GM23248 (cell line): Measurements from ENCODE around the gene BBIP1. TPM values are rescaled to one million over a fixed set of nuclear protein-coding genes. Genes with fewer than 3 reads are reported as not detected.
A peak's percentile ranks its signal among the peaks of the same experiment; 100 is the strongest.

ENCODE experiments used
- DNase-seq: peaks from one replicate; pipeline ENCODE4 v3.0.0-alpha.2; 2015
- H2AFZ ChIP-seq: fragments of 200-600 bp; sonication (generic); 2 replicates; pipeline ENCODE4 v1.6.1; 2016; ENCODE audit warnings: antibody characterized with exemption
- H3F3A ChIP-seq: fragments of 200-600 bp; sonication (generic); 2 replicates; pipeline ENCODE4 v1.6.1; 2016; ENCODE audit warnings: mild to moderate bottlenecking, antibody characterized with exemption, mixed run types; ENCODE audit not compliant: insufficient read depth
- H3K27ac ChIP-seq: fragments of 200-600 bp; sonication (generic); 2 replicates; pipeline ENCODE4 v1.5.1; 2016; ENCODE audit warnings: mild to moderate bottlenecking
- H3K27me3 ChIP-seq: fragments of 200-600 bp; sonication (generic); replicated peaks from 2 replicates; pipeline ENCODE4 v1.6.1; 2016; ENCODE audit warnings: mild to moderate bottlenecking; ENCODE audit not compliant: insufficient read depth
- H3K36me3 ChIP-seq: fragments of 200-600 bp; sonication (generic); 2 replicates; pipeline ENCODE4 v1.6.1; 2016; ENCODE audit warnings: low read depth, mild to moderate bottlenecking
- H3K4me1 ChIP-seq: fragments of 200-600 bp; sonication (generic); 2 replicates; pipeline ENCODE4 v1.6.1; 2016; ENCODE audit warnings: mild to moderate bottlenecking; ENCODE audit not compliant: insufficient read depth
- H3K4me2 ChIP-seq: fragments of 200-600 bp; sonication (generic); one replicate; pipeline ENCODE4 v1.6.1; 2016; ENCODE audit warnings: mild to moderate bottlenecking; ENCODE audit not compliant: unreplicated experiment
- H3K4me3 ChIP-seq: fragments of 200-600 bp; sonication (generic); 2 replicates; pipeline ENCODE4 v1.5.1; 2016; ENCODE audit warnings: mild to moderate bottlenecking
- H3K79me2 ChIP-seq: fragments of 200-600 bp; sonication (generic); 2 replicates; pipeline ENCODE4 v1.6.1; 2016; ENCODE audit warnings: mild to moderate bottlenecking; ENCODE audit not compliant: insufficient read depth
- H3K9ac ChIP-seq: fragments of 200-600 bp; sonication (generic); 2 replicates; pipeline ENCODE4 v1.6.1; 2016; ENCODE audit warnings: mild to moderate bottlenecking
- H3K9me2 ChIP-seq: fragments of 200-600 bp; sonication (generic); 2 replicates; pipeline ENCODE4 v1.6.1; 2016; ENCODE audit warnings: mixed run types, mild to moderate bottlenecking, moderate library complexity; ENCODE audit not compliant: insufficient read depth
- H3K9me3 ChIP-seq: fragments of 200-600 bp; sonication (generic); one replicate; pipeline ENCODE4 v1.6.1; 2017; ENCODE audit warnings: low read depth
- H4K20me1 ChIP-seq: fragments of 200-600 bp; sonication (generic); 2 replicates; pipeline ENCODE4 v1.6.0; 2016; ENCODE audit not compliant: insufficient read depth
- EZH2 ChIP-seq: fragments of 200-600 bp; sonication (generic); IDR thresholded peaks from 2 replicates; pipeline ENCODE4 v1.6.1; 2018; ENCODE audit warnings: antibody characterized with exemption, mild to moderate bottlenecking; ENCODE audit not compliant: insufficient read depth, poor library complexity, severe bottlenecking
- EZH2phosphoT487 ChIP-seq: fragments of 200-600 bp; sonication (generic); IDR thresholded peaks from 2 replicates; pipeline ENCODE4 v1.6.1; 2018; ENCODE audit warnings: antibody characterized with exemption, moderate library complexity, mild to moderate bottlenecking, low read depth; ENCODE audit not compliant: insufficient read depth
- WGBS, 2 experiments: methylation state at CpG; one replicate each; pipeline ENCODE4 v1.1.6; 2015 to 2017; ENCODE audit warnings: low lambda C conversion rate in 2 of 2, low coverage in 1 of 2; ENCODE audit errors: missing lambda C conversion rate in 2 of 2; 5-methylcytosine and 5-hydroxymethylcytosine counted together
- in situ Hi-C: fragments of 300-500 bp; cut with MboI; formaldehyde crosslinking; loops from 2 replicates; pipeline ENCODE4 v1.15.0; 2020
- polyA plus RNA-seq: library from polyadenylated mRNA; unstranded; fragments of >200 nt; fragmentation: Nextera tagmentation; extraction: Ambion mirVana; gene quantifications from 2 replicates; pipeline ENCODE4 v1.2.1, GENCODE V29; 2016
- total RNA-seq: library from RNA; depleted of rRNA; stranded (reverse); fragments of >200 nt; shearing (Covaris generic); gene quantifications from 2 replicates; pipeline ENCODE4 v1.2.3, GENCODE V29; 2014

The BBIP1 gene
- total and polyA plus RNA-seq, 2 experiments from 2014 or later = 17.3 to 44.4 TPM

GRCh38 chr10:110946496-110946895 is 27.5 kb upstream of the BBIP1 start:
- H3K9me3 ChIP-seq = no peaks in the 10 kb centered on the region
- no peak overlapping the region for H3K4me2 ChIP-seq
- peaks cover 34% of the 10 kb centered on the region for H3K4me1 ChIP-seq
- peaks cover 100% of the 10 kb centered on the region for H3K79me2 ChIP-seq
- DNase-seq = no peak
- no peak overlapping the region for H2AFZ ChIP-seq
- TF ChIP-seq EZH2phosphoT487 (no peak), EZH2 (no peak)
- 0 out of 2 replicates have a peak, but pooled peaks cover 2% of the 10 kb centered on the region for H3K9me2 ChIP-seq
- peaks cover 29% of the 10 kb centered on the region for H3F3A ChIP-seq
- in situ Hi-C loops = no loop called here
- H3K27ac ChIP-seq = no peak overlapping the region
- H4K20me1 ChIP-seq = peaks cover 21% of the 10 kb centered on the region; the same call in 1 of the 2 replicates
- peaks cover 36% of the 10 kb centered on the region for H3K36me3 ChIP-seq
- H3K4me3 ChIP-seq = no peak overlapping the region
- 100% methylated on average over 1 of the region's 1 CpG for WGBS, 2 experiments
- no peak overlapping the region for H3K9ac ChIP-seq
- H3K27me3 ChIP-seq = no peaks in the 10 kb centered on the region

GRCh38 chr10:110944792-110945396 is 25.9 kb upstream of the BBIP1 start:
- H3K27me3 ChIP-seq = no peaks in the 10 kb centered on the region
- no peaks in the 10 kb centered on the region for H3K9me2 ChIP-seq
- peak overlapping the region; percentile 50 for H3K27ac ChIP-seq
- DNase-seq = peak; percentile 71
- 47 to 55% methylated on average over 5 of the region's 5 CpGs for WGBS, 2 experiments
- peaks cover 34% of the 10 kb centered on the region for H3K4me1 ChIP-seq
- H3F3A ChIP-seq = peaks cover 29% of the 10 kb centered on the region
- peaks cover 100% of the 10 kb centered on the region for H3K79me2 ChIP-seq
- TF ChIP-seq EZH2phosphoT487 = no peak
- no peak for TF ChIP-seq EZH2
- H3K9ac ChIP-seq = no peak overlapping the region
- no peak overlapping the region for H3K4me3 ChIP-seq
- H2AFZ ChIP-seq = no peak overlapping the region
- H3K9me3 ChIP-seq = no peaks in the 10 kb centered on the region
- in situ Hi-C loops = no loop called here
- H4K20me1 ChIP-seq = peaks cover 19% of the 10 kb centered on the region; the same call in 1 of the 2 replicates
- H3K4me2 ChIP-seq = peak overlapping the region; percentile 23
- peaks cover 32% of the 10 kb centered on the region for H3K36me3 ChIP-seq

GRCh38 chr10:110939419-110939818 is 20.4 kb upstream of the BBIP1 start:
- Histone ChIP-seq H3K27ac (no peak overlapping the region), H3K4me2 (no peak overlapping the region), H4K20me1 (peaks cover 39% of the 10 kb centered on the region), H3K4me3 (no peak overlapping the region), H3K9me3 (no peaks in the 10 kb centered on the region), H3K27me3 (no peaks in the 10 kb centered on the region), H2AFZ (no peak overlapping the region), H3K36me3 (peaks cover 22% of the 10 kb centered on the region), H3K9me2 (no peaks in the 10 kb centered on the region), H3K4me1 (peaks cover 2% of the 10 kb centered on the region), H3K79me2 (peaks cover 100% of the 10 kb centered on the region), H3K9ac (no peak overlapping the region), H3F3A (peaks cover 16% of the 10 kb centered on the region)
- WGBS, 2 experiments = 94 to 96% methylated on average over 4 of the region's 4 CpGs
- no peak for TF ChIP-seq EZH2phosphoT487
- TF ChIP-seq EZH2 = no peak
- in situ Hi-C loops = no loop called here
- no peak for DNase-seq

GRCh38 chr10:110936757-110937156 is 17.8 kb upstream of the BBIP1 start:
- no peaks in the 10 kb centered on the region for H3K9me3 ChIP-seq
- no peak overlapping the region for H2AFZ ChIP-seq
- no peak overlapping the region for H3K4me2 ChIP-seq
- 0 out of 2 replicates have a peak, but pooled peaks cover 3% of the 10 kb centered on the region for H3F3A ChIP-seq
- H3K27me3 ChIP-seq = no peaks in the 10 kb centered on the region
- DNase-seq = no peak
- H3K4me1 ChIP-seq = peaks cover 7% of the 10 kb centered on the region
- TF ChIP-seq EZH2phosphoT487 (no peak), EZH2 (no peak)
- H3K9me2 ChIP-seq = no peaks in the 10 kb centered on the region
- H3K9ac ChIP-seq = no peak overlapping the region
- in situ Hi-C loops = no loop called here
- H3K4me3 ChIP-seq = no peak overlapping the region
- H3K36me3 ChIP-seq = peaks cover 2% of the 10 kb centered on the region; the same call in 1 of the 2 replicates
- H4K20me1 ChIP-seq = peaks cover 28% of the 10 kb centered on the region
- 98 to 99% methylated on average over 17 to 18 of the region's 18 CpGs for WGBS, 2 experiments
- H3K27ac ChIP-seq = no peak overlapping the region
- peaks cover 100% of the 10 kb centered on the region for H3K79me2 ChIP-seq
